Measurements from ENCODE around the gene TAS2R60. TPM values are rescaled to one million over a fixed set of nuclear protein-coding genes. Genes with fewer than 3 reads are reported as not detected.

Gene TAS2R60
- polyA plus RNA-seq, 1 of the 3 experiments (the other 2 are of a cell fraction): not detected

GRCh38 chr7:143397710-143398530 lies 45.3 kb upstream of the TAS2R60 start:
- 68% methylated on average over 16 of the region's 16 CpGs for whole genome bisulfite sequencing (ENCODE audit: low lambda C conversion rate)

GRCh38 chr7:143398616-143399015 lies 44.6 kb upstream of the TAS2R60 start:
- CTCF ChIA-PET: interaction anchor here (1.2 to 1.9 kb wide), 3 partner anchors 18 to 177 kb away, joined by 3 to 8 read pairs (median 3); partner anchors contain the start of gene TAS2R40
- no peak overlapping the region for H3K27ac ChIP-seq (ENCODE audit: low read depth in 2 of 2, low read length in 1 of 2)
- WGBS (ENCODE audit: low lambda C conversion rate): 80% methylated on average over 14 of the region's 14 CpGs
- TF ChIP-seq YY1 (IDR thresholded peaks at IDR 0.05; ENCODE audit: low read depth) (no peak), NFIC (IDR thresholded peaks at IDR 0.05; ENCODE audit: borderline replicate concordance) (no peak), USF1 (IDR thresholded peaks at IDR 0.05; ENCODE audit: borderline replicate concordance, low read depth) (no peak), MEF2A (IDR thresholded peaks at IDR 0.05; ENCODE audit: borderline replicate concordance, low read depth) (no peak), CTCF (IDR thresholded peaks at IDR 0.05) (no peak), IRF3 (IDR thresholded peaks at IDR 0.05; ENCODE audit: low read depth, low read length) (no peak), TCF12 (IDR thresholded peaks at IDR 0.05) (no peak), CHD2 (IDR thresholded peaks at IDR 0.05; ENCODE audit: low read length, partially characterized antibody) (no peak), NRF1 (IDR thresholded peaks at IDR 0.05; ENCODE audit: low read depth, low read length) (no peak), RCOR1 (IDR thresholded peaks at IDR 0.05; ENCODE audit: low read length) (no peak), RAD21 (IDR thresholded peaks at IDR 0.05; ENCODE audit: low read length) (no peak), GATA2 (CRISPR knock-in tag; IDR thresholded peaks at IDR 0.05) (no peak)

More at GRCh38 chr7:143397710-143398530, 45.3 kb upstream of the TAS2R60 start:
- H3K27me3 ChIP-seq (ENCODE audit: insufficient read depth): no peaks in the 10 kb centered on the region
- no peaks in the 10 kb centered on the region for H3K9me3 ChIP-seq
- no peaks in the 10 kb centered on the region for H3K36me3 ChIP-seq (replicated peaks in 1 of 2; ENCODE audit: control insufficient read depth in 1 of 2, insufficient read depth in 2 of 2, low read length in 1 of 2)
- no peak overlapping the region for H2AFZ ChIP-seq (ENCODE audit: low read depth)
- no peak overlapping the region for H3K4me3 ChIP-seq (ENCODE audit: low read depth in 2 of 2, low read length in 1 of 2)
- CTCF ChIA-PET: interaction anchor here (0.7 to 7.5 kb wide), 6 partner anchors 17 to 176 kb away, joined by 3 to 38 read pairs (median 6); partner anchors contain the start of genes TAS2R40 and ZYX
- H3K4me1 ChIP-seq (ENCODE audit: control insufficient read depth in 1 of 2, insufficient read depth in 2 of 2, low read depth in 1 of 2, low read length in 1 of 2): peaks cover 0 to 6% of the 10 kb centered on the region in 2 experiments; a peak in 1 of 4 replicates
- no peaks in the 10 kb centered on the region for H3K9me2 ChIP-seq
- no peaks in the 10 kb centered on the region for H3K79me2 ChIP-seq (ENCODE audit: insufficient read depth)
- POLR2A ChIA-PET: no interaction called here
- H3F3A ChIP-seq (replicated peaks; ENCODE audit: insufficient read depth): peaks cover 20% of the 10 kb centered on the region
- no peak overlapping the region for H3K27ac ChIP-seq (ENCODE audit: low read depth in 2 of 2, low read length in 1 of 2)
- H3K9ac ChIP-seq: no peak overlapping the region
- H4K20me1 ChIP-seq (ENCODE audit: insufficient read depth): peaks cover 1% of the 10 kb centered on the region; the same call in 1 of the 2 replicates
- no peak for TF ChIP-seq REST (IDR thresholded peaks at IDR 0.05; ENCODE audit: low read depth, low read length)
- TF ChIP-seq RFX5 (IDR thresholded peaks at IDR 0.05; ENCODE audit: low read length): no peak
- no peak for DNase-seq
- no peak overlapping the region for H3K4me2 ChIP-seq

More at GRCh38 chr7:143398616-143399015, 44.6 kb upstream of the TAS2R60 start:
- no peak overlapping the region for H3K4me3 ChIP-seq (ENCODE audit: low read depth in 2 of 2, low read length in 1 of 2)
- no peak overlapping the region for H2AFZ ChIP-seq (ENCODE audit: low read depth)
- H3K4me1 ChIP-seq (ENCODE audit: control insufficient read depth in 1 of 2, insufficient read depth in 2 of 2, low read depth in 1 of 2, low read length in 1 of 2): no peaks in the 10 kb centered on the region; a peak in 1 of 4 replicates
- H3K36me3 ChIP-seq (replicated peaks in 1 of 2; ENCODE audit: control insufficient read depth in 1 of 2, insufficient read depth in 2 of 2, low read length in 1 of 2): no peaks in the 10 kb centered on the region
- no peaks in the 10 kb centered on the region for H3K9me3 ChIP-seq
- H3F3A ChIP-seq (replicated peaks; ENCODE audit: insufficient read depth): peaks cover 13% of the 10 kb centered on the region
- H4K20me1 ChIP-seq (ENCODE audit: insufficient read depth): no peaks in the 10 kb centered on the region
- H3K79me2 ChIP-seq (ENCODE audit: insufficient read depth): no peaks in the 10 kb centered on the region
- no peak overlapping the region for H3K4me2 ChIP-seq
- POLR2A ChIA-PET: no interaction called here
- H3K9ac ChIP-seq: no peak overlapping the region
- no peaks in the 10 kb centered on the region for H3K9me2 ChIP-seq
- no peaks in the 10 kb centered on the region for H3K27me3 ChIP-seq (ENCODE audit: insufficient read depth)
- DNase-seq: no peak
